Measurements from ENCODE around the gene CDHR2. TPM values are rescaled to one million over a fixed set of nuclear protein-coding genes. Genes with fewer than 3 reads are reported as not detected.

The CDHR2 gene
- total and polyA plus RNA-seq, 2 donors (not counting 3 experiments of a cell fraction or from before 2014, with no cell fraction given) = not detected

DNA sequence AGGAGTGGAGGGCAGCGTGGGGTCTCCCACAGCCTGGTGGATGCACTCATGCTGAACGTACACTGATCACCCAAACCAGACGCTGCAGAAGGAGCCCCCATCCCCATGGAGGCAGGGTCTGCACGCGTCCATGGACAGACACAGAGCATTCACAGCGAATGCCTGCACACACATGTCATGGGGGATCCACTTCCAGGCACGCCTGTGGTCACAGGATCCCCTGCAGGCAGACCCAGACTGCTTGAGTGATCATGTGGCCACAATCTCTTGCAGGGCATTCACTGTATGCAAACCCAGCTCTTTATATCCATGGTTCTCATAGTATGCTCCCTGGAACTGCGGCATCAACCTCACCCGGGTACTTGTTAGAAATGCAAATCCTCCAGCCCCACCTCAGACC lies 75.8 kb downstream of the CDHR2 start:
- TF ChIP-seq GATA2 (IDR thresholded peaks at IDR 0.05; ENCODE audit: insufficient read depth, insufficient read length, low read depth, low read length) (no peak), FOS (IDR thresholded peaks at IDR 0.05; ENCODE audit: borderline replicate concordance, insufficient read depth, low read length) (no peak), EZH2 (IDR thresholded peaks at IDR 0.05; ENCODE audit: borderline replicate concordance, low read depth, low read length, severe bottlenecking) (no peak), JUN (IDR thresholded peaks at IDR 0.05; ENCODE audit: borderline replicate concordance, insufficient read depth, insufficient read length, low read depth) (no peak), POLR2A (IDR thresholded peaks at IDR 0.05; ENCODE audit: low read depth, low read length) (no peak), MYC (IDR thresholded peaks at IDR 0.05; ENCODE audit: low read depth, low read length) (no peak), POLR2AphosphoS5 (IDR thresholded peaks at IDR 0.05; ENCODE audit: insufficient read depth, low read depth, low read length) (no peak)
- TF ChIP-seq, protein P1, sequence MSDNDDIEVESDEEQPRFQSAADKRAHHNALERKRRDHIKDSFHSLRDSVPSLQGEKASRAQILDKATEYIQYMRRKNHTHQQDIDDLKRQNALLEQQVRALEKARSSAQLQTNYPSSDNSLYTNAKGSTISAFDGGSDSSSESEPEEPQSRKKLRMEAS (IDR thresholded peaks at IDR 0.05; ENCODE audit: insufficient read depth, insufficient read length) = no peak
- TF ChIP-seq, protein P2, sequence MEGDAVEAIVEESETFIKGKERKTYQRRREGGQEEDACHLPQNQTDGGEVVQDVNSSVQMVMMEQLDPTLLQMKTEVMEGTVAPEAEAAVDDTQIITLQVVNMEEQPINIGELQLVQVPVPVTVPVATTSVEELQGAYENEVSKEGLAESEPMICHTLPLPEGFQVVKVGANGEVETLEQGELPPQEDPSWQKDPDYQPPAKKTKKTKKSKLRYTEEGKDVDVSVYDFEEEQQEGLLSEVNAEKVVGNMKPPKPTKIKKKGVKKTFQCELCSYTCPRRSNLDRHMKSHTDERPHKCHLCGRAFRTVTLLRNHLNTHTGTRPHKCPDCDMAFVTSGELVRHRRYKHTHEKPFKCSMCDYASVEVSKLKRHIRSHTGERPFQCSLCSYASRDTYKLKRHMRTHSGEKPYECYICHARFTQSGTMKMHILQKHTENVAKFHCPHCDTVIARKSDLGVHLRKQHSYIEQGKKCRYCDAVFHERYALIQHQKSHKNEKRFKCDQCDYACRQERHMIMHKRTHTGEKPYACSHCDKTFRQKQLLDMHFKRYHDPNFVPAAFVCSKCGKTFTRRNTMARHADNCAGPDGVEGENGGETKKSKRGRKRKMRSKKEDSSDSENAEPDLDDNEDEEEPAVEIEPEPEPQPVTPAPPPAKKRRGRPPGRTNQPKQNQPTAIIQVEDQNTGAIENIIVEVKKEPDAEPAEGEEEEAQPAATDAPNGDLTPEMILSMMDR (IDR thresholded peaks at IDR 0.05; ENCODE audit: extremely low read depth in 1 of 2, insufficient read depth in 1 of 2, low read depth in 1 of 2, low read length in 2 of 2) = no peak
- H3K4me3 ChIP-seq (replicated peaks in 1 of 3; ENCODE audit: insufficient read depth in 1 of 3, low read depth in 1 of 3, low read length in 3 of 3) = no peak overlapping the region
- DNase-seq (ENCODE audit: low read depth, low spot score) (no peak), FAIRE-seq (no peak)
- H2AFZ ChIP-seq (ENCODE audit: low read depth, low read length) = no peak overlapping the region
- intact Hi-C loops (cut with micrococcal nuclease) = no loop called here
- BruUV-seq (replicated peaks) = no TSS peak
- H3K4me1 ChIP-seq (ENCODE audit: control insufficient read depth, extremely low read depth, insufficient read depth, low read length) = no peaks in the 10 kb centered on the region
- H3K9ac ChIP-seq (replicated peaks; ENCODE audit: extremely low read depth, insufficient read depth, low read length) = no peak overlapping the region
- H3K4me2 ChIP-seq (ENCODE audit: insufficient read depth, low read length) = no peak overlapping the region
- no peaks in the 10 kb centered on the region for H3K9me3 ChIP-seq (replicated peaks; ENCODE audit: control insufficient read depth, insufficient read depth, low read length)
- H4K20me1 ChIP-seq (replicated peaks; ENCODE audit: control insufficient read depth, extremely low read depth, insufficient read depth, low read length) = no peaks in the 10 kb centered on the region
- no peaks in the 10 kb centered on the region for H3K9me1 ChIP-seq (replicated peaks; ENCODE audit: control insufficient read depth, extremely low read depth, insufficient read depth, low read length)
- H3K27me3 ChIP-seq (ENCODE audit: control insufficient read depth in 2 of 2, insufficient read depth in 2 of 2, low read length in 2 of 2) = peaks cover 49 to 53% of the 10 kb centered on the region in 2 experiments
- H3K36me3 ChIP-seq (ENCODE audit: control insufficient read depth in 2 of 2, extremely low read depth in 1 of 2, insufficient read depth in 2 of 2, low read length in 2 of 2) = no peaks in the 10 kb centered on the region
- H3K27ac ChIP-seq (ENCODE audit: insufficient read depth, low read depth, low read length) = no peak overlapping the region
- POLR2A ChIA-PET = no interaction called here
- CTCF ChIA-PET = interaction anchor here (0.7 to 1.8 kb wide), 2 partner anchors 14 to 51 kb away, joined by 3 to 5 read pairs; no protein-coding TSS in a partner anchor
- no peaks in the 10 kb centered on the region for H3K79me2 ChIP-seq (ENCODE audit: control insufficient read depth, insufficient read depth, low read length)
- dilution Hi-C loops (cut with MboI; ENCODE audit: extremely low pct_ligation_motif_present, low sequenced_read_pairs) = no loop called here

Data from endothelial cell of umbilical vein (primary cell).